ENCODE measurements around the gene NRP1. TPM values are rescaled to one million over a fixed set of nuclear protein-coding genes. Genes with fewer than 3 reads are reported as not detected.

The NRP1 gene
- total RNA-seq, 1 donor from 2014 or later, result 138 TPM

- no peak for DNase-seq (ENCODE audit: low spot score)
- intact Hi-C loops (cut with DNase I), result no loop called here
Measured at GRCh38 chr10:33179067-33179466, 155.4 kb downstream of the NRP1 start.

- intact Hi-C loops (cut with DNase I), result no loop called here
- DNase-seq (ENCODE audit: low spot score), result no peak
Measured at GRCh38 chr10:33178026-33178755, 156.3 kb downstream of the NRP1 start.

DNA sequence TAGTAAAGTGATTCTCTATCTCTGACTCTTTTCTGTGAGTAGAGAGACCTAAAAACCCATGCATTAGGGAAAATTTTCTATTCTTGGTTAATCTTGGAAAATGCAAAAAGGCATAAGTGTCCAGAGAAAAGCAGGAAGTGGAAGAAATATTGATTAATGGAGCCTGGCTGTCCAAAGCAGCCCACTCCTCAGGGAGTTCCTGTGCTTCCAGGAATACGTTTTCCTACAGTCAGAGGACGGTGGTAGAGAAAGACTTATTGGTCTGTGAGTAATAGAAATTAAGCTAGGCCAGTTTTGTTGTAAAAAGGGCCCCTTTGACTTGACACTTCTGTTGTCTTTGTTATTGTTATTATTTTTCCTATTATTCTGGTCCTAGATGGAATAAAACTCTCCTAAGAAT is 157.8 kb downstream of the NRP1 start:
- intact Hi-C loops (cut with DNase I), result no loop called here
- DNase-seq (ENCODE audit: low spot score), result no peak

- no peak for DNase-seq (ENCODE audit: low spot score)
- intact Hi-C loops (cut with DNase I), result no loop called here
Measured at GRCh38 chr10:33174674-33175434, 159.6 kb downstream of the NRP1 start.

GRCh38 chr10:33165911-33166310 is 168.6 kb downstream of the NRP1 start:
- intact Hi-C loops (cut with DNase I), result no loop called here
- no peak for DNase-seq (ENCODE audit: low spot score)

DNA sequence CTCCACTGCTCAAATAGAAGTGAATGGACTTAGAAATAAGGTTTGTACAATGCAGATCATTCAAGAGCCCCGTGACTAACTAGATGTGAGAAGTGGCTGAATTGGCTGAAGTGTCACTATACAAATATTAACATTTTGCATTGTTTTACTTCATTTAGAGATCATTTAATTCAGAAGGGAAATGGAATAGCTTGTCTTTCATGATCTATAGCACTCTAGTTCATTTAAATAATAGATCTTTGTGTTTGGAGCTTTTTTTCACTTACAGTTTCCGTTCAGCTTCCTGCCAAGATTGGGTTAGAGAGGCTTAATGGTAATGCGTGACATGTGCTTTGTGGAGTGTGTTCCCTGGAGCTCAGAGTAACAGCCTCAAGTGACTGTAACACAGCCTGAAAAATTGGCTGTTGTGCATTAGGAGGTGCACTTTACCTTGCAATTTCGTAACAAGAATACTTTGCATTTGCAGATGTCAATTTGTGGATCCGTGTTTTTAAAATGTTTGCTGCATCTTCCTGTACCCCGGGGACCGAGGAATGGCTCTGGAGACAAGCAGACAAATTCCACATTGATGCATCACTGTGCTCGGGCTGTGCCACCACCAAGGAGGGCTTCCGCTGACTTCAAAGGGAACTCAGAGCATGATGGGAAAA is 170.3 kb downstream of the NRP1 start:
- DNase-seq (ENCODE audit: low spot score), result no peak
- intact Hi-C loops (cut with DNase I), result no loop called here

GRCh38 chr10:33162248-33162575 is 172.3 kb downstream of the NRP1 start:
- no peak for DNase-seq (ENCODE audit: low spot score)
- intact Hi-C loops (cut with DNase I), result no loop called here

DNA sequence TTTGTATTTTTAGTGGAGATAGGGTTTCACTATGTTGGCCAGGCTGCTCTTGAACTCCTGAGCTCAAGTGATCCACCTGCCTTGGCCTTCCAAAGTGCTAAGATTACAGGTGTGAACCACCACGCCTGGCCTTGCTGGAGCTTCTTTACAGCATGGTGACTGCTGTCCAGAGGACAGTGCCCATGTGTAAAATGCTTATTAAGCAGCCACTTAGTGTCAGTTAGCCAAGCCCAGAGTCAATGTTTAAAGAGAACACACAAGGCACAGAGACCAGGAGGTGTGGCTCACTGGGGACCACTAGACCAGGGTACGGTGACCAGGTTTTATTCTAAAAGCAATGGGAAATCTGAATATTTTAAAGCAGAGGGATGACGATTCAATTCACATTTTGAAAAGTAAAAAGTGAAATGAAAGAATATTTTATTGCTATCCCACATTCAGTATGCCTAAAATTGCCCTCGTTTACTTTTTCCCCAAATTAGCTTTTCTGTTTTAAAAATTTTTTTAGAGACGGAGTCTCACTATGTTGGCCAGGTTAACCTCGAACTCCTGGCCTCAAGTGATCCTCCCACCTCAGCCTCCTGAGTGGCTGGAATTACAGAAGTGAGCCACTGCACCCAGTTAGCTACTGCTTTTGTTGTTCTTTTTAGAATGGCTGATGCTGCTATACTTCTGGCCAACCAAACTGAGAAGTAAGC is 172.8 kb downstream of the NRP1 start:
- intact Hi-C loops (cut with DNase I), result no loop called here
- no peak for DNase-seq (ENCODE audit: low spot score)

GRCh38 chr10:33160151-33160550 is 174.3 kb downstream of the NRP1 start:
- DNase-seq (ENCODE audit: low spot score), result no peak
- intact Hi-C loops (cut with DNase I), result no loop called here

GRCh38 chr10:33157103-33157502 is 177.4 kb downstream of the NRP1 start:
- intact Hi-C loops (cut with DNase I), result loop anchor here (10.0 kb wide), 1 partner anchor 362 kb away; no protein-coding TSS in a partner anchor
- no peak for DNase-seq (ENCODE audit: low spot score)

GRCh38 chr10:33155720-33156638 is 178.5 kb downstream of the NRP1 start:
- intact Hi-C loops (cut with DNase I), result loop anchor here (10.0 kb wide), 1 partner anchor 361 kb away; no protein-coding TSS in a partner anchor
- DNase-seq (ENCODE audit: low spot score), result no peak

- intact Hi-C loops (cut with DNase I), result loop anchor here (5.0 to 10.0 kb wide), 2 partner anchors 37 to 360 kb away; no protein-coding TSS in a partner anchor
- DNase-seq (ENCODE audit: low spot score), result no peak
Measured at GRCh38 chr10:33154590-33154989, 179.9 kb downstream of the NRP1 start.

DNA sequence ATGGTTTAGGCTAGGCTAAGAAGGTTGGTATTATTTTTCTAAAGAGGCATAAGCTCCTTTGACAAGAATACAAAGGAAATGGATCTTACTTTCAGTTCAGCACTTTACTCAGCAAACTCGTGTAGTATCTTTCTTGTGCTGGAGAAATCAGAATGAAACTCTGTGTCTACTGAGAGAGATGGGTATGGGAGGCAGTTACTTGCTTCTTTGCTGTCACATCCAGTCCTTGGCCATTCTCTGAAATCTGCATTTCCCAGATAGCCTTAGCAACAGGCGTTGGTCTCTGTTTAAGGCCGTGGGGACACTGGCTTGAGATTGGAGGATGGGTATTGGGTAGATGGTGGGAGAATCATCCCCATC is 180.5 kb downstream of the NRP1 start:
- intact Hi-C loops (cut with DNase I), result loop anchor here (5.0 to 10.0 kb wide), 2 partner anchors 37 to 359 kb away; no protein-coding TSS in a partner anchor
- no peak for DNase-seq (ENCODE audit: low spot score)

- DNase-seq (ENCODE audit: low spot score), result no peak
- intact Hi-C loops (cut with DNase I), result loop anchor here (5.0 to 10.0 kb wide), 2 partner anchors 36 to 359 kb away; no protein-coding TSS in a partner anchor
Measured at GRCh38 chr10:33153251-33153967, 181.1 kb downstream of the NRP1 start.

DNA sequence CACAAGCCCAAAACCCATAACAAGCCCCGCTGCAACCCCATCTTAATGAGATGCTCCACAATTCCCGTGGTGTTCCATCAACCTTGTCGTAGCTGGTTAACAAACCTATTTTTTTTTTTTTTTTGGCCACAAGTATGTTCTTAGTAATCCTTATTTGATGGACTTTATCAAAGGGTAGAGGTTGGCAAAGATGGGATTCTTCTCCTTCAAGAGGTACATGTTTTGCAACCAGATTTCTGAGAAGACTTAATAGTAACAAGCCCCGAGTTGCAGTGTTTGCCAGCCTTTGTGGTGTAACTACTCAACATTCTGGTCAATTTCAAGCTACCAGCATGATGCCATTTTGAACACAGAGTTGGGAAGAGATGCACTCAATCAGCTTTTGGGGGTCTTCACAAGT is 181.7 kb downstream of the NRP1 start:
- DNase-seq (ENCODE audit: low spot score), result no peak
- intact Hi-C loops (cut with DNase I), result loop anchor here (5.0 to 10.0 kb wide), 2 partner anchors 35 to 358 kb away; no protein-coding TSS in a partner anchor

GRCh38 chr10:33152146-33152545 is 182.3 kb downstream of the NRP1 start:
- no peak for DNase-seq (ENCODE audit: low spot score)
- intact Hi-C loops (cut with DNase I), result loop anchor here (5.0 to 10.0 kb wide), 2 partner anchors 35 to 357 kb away; no protein-coding TSS in a partner anchor

- intact Hi-C loops (cut with DNase I), result loop anchor here (5.0 to 10.0 kb wide), 2 partner anchors 34 to 357 kb away; no protein-coding TSS in a partner anchor
- no peak for DNase-seq (ENCODE audit: low spot score)
Measured at GRCh38 chr10:33151344-33151864, 183.1 kb downstream of the NRP1 start.

DNA sequence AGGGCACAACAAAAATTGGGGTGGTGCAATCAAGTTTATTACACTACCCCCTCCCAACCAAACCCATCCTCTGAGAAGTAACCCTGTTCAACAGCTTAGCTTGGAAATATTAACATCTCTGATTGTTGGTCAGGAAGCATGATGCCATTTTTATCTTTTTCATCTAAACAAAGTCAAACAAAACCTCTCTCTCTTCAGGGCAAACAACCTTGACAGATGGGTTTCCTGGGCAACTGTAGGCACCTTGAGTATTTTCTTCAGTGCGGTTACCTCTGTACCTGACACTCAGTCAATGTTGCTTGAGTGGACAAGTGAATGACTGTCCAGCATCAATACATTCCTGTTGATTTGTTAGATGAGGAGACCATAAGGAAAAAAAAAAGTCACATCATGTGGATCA is 183.6 kb downstream of the NRP1 start:
- DNase-seq (ENCODE audit: low spot score), result no peak
- intact Hi-C loops (cut with DNase I), result loop anchor here (5.0 to 10.0 kb wide), 2 partner anchors 34 to 356 kb away; no protein-coding TSS in a partner anchor

All from cardiac septum (tissue), 1 donor.